WTC11 (cell line): ENCODE data around the gene SEMA7A.

Experiments
- CREB1 ChIP-seq: sonication (generic); formaldehyde crosslinking; IDR thresholded peaks from 2 replicates; pipeline ENCODE4 v1.8.0; 2023; ENCODE audit warnings: mild to moderate bottlenecking, missing genetic modification reagents
- CREM ChIP-seq: sonication (generic); formaldehyde crosslinking; IDR thresholded peaks from 2 replicates; pipeline ENCODE4 v1.8.1; 2022; ENCODE audit warnings: mild to moderate bottlenecking, missing genetic modification reagents, moderate library complexity
- CTCF ChIP-seq: fragments of 200-600 bp; IDR thresholded peaks from 2 replicates; pipeline ENCODE4 v1.8.0; 2022; ENCODE audit warnings: antibody characterized with exemption
- E2F1 ChIP-seq: sonication (generic); formaldehyde crosslinking; IDR thresholded peaks from 2 replicates; pipeline ENCODE4 v1.8.0; 2022; ENCODE audit warnings: mild to moderate bottlenecking, missing genetic modification reagents
- FOXP4 ChIP-seq: sonication (generic); formaldehyde crosslinking; IDR thresholded peaks from 2 replicates; pipeline ENCODE4 v1.8.0; 2022; ENCODE audit warnings: mild to moderate bottlenecking, missing genetic modification reagents
- IRF2 ChIP-seq: sonication (generic); formaldehyde crosslinking; IDR thresholded peaks from 2 replicates; pipeline ENCODE4 v1.8.0; 2022; ENCODE audit warnings: low read depth, missing genetic modification reagents, borderline replicate concordance
- MLX ChIP-seq: sonication (generic); formaldehyde crosslinking; IDR thresholded peaks from 2 replicates; pipeline ENCODE4 v1.8.1; 2023; ENCODE audit warnings: mild to moderate bottlenecking, missing genetic modification reagents, moderate library complexity
- NFYB ChIP-seq: sonication (generic); formaldehyde crosslinking; conservative IDR thresholded peaks from 2 replicates; pipeline ENCODE4 v1.8.0; 2022; ENCODE audit warnings: low read depth, missing genetic modification reagents
- TEAD4 ChIP-seq: sonication (generic); formaldehyde crosslinking; IDR thresholded peaks from 2 replicates; pipeline ENCODE4 v1.8.0; 2022; ENCODE audit warnings: mild to moderate bottlenecking, missing genetic modification reagents
- ZNF416 ChIP-seq: fragments of 250-450 bp; sonication (Bioruptor Pico); IDR thresholded peaks from 2 replicates; pipeline ENCODE4 v1.9.0; 2021; ENCODE audit warnings: mild to moderate bottlenecking, inconsistent platforms

- no peak for TF ChIP-seq CTCF
- TF ChIP-seq E2F1: no peak
- TF ChIP-seq FOXP4: no peak
- TF ChIP-seq CREM (CRISPR knock-in tag): no peak
- TF ChIP-seq MLX (CRISPR knock-in tag): no peak
- TF ChIP-seq CREB1 (CRISPR knock-in tag): no peak
- TF ChIP-seq IRF2 (CRISPR knock-in tag): no peak
- TF ChIP-seq ZNF416 (CRISPR knock-in tag): no peak
- no peak for TF ChIP-seq TEAD4 (CRISPR knock-in tag)
- no peak for TF ChIP-seq NFYB (CRISPR knock-in tag)
Observed at GRCh38 chr15:74385733-74386132, 48.0 kb downstream of the SEMA7A start.
